HG03060 (cell line): ENCODE data around the gene GAA.
"Not testable (repeated sequence)": the region's sequence is repeated elsewhere in the genome, so short reads cannot be mapped to it uniquely, and the experiment has no call there.

Experiments
- ATAC-seq: cut with Tn5 transposase; IDR thresholded peaks from one replicate; pipeline ENCODE4 v1.9.1; 2021; ENCODE audit warnings: low read depth, moderate number of reproducible peaks; ENCODE audit not compliant: unreplicated experiment

GAA gene

DNA sequence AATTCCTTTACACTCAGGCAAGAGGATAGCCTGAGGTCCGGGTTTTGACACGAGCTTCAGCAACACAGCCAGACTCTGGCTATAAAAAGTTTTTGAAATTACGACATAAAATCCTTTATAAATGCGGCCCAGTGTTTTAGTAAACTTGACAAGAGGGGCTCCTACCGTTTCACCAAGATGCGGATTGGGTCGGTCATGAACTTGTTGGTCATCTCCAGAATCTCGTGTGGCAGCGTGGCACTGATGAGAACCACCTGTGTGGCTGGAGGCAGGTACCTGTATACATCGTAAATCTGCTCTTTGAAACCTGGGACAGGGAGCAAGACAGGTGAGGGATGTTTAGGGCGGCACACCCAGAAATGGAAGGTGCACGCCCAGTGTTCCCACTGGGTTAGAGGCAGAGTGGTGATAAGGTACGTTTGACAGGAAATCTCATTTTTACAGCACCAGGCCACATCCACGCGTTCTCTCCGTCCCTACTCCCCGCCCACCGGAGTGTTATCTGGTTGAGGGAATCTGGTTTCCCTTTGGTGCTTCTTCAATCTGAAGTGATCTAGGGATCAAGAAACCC, 37.6 kb downstream of the GAA start:
- ATAC-seq: no peak

- ATAC-seq: no peak
These were observed 40.2 kb downstream of the GAA start for GRCh38 chr17:80141463-80142165.

GRCh38 chr17:80142929-80143328, 41.5 kb downstream of the GAA start:
- ATAC-seq: no peak

GRCh38 chr17:80145076-80146075, 44.0 kb downstream of the GAA start:
- ATAC-seq: no peak

GRCh38 chr17:80146121-80147034, 45.0 kb downstream of the GAA start:
- ATAC-seq: peak; percentile 4

- peak; percentile 57 for ATAC-seq
These were observed 45.8 kb downstream of the GAA start, which contains the start of gene EIF4A3 for GRCh38 chr17:80147035-80147822. Gene EIF4A3 (minus strand): TSS chr17:80147128. CDS start chr17:80146961, 167 bp downstream.

DNA sequence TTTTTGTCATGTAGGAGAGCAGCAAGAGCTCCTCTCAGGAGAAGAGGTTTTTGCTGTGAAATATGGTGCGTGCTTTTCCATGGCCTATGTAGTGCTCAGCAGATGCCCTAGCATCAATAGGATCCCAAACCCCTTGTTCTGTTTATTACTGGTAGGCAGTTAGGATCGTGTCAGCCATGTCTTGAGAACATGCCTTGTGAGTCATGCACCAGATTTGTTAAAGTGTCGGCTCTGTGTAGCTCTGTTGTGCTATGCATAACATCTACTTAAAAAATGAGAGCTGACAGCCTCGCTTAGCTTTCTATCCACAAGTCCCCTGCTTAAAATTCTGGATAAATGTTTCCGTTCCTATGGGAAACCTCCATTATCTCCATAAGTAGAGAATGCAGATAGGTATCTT, 50.0 kb downstream of the GAA start:
- no peak for ATAC-seq

- ATAC-seq: no peak
These were observed 50.8 kb downstream of the GAA start for GRCh38 chr17:80152081-80152702.

DNA sequence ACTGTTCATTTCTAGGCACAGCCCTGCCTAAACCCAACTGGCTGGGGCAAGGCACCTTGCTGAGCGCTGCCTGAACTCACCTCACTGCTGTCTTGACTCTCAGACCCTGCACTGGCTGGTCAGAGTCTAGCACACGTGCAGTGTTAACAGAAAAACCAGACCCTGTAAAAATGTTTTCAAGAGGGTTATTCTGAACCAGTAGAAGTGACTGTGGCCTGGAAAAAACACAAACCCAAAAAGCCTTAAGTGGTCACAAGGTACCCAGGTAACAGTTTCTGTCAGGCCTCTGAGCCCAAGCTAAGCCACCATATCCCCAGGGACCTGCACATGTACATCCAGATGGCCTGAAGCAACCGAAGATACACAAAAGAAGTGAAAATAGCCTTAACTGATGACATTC, 51.6 kb downstream of the GAA start:
- no peak for ATAC-seq

- ATAC-seq: no peak
These were observed 52.8 kb downstream of the GAA start for GRCh38 chr17:80154166-80154565.

DNA sequence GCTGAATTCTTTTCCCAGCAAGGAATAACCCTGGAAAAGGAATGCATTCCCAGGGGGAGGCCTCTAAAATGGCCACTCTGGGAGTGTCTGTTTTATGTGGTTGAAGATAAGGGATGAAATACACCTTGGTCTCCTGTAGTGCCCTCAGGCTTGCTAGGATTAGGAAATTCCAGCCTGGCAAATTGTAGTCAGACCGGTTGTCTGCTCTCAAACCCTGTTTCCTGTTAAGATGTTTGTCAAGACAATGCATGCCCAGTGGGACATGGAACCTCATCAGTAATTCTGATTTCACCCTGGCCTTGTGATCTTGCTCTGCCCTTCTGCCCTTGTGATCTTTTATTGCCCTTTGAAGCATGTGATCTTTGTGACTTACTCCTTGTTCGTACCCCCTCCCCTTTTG, 54.2 kb downstream of the GAA start:
- ATAC-seq: not testable (repeated sequence)

- ATAC-seq: no peak
These were observed 57.5 kb downstream of the GAA start for GRCh38 chr17:80158846-80159245.

DNA sequence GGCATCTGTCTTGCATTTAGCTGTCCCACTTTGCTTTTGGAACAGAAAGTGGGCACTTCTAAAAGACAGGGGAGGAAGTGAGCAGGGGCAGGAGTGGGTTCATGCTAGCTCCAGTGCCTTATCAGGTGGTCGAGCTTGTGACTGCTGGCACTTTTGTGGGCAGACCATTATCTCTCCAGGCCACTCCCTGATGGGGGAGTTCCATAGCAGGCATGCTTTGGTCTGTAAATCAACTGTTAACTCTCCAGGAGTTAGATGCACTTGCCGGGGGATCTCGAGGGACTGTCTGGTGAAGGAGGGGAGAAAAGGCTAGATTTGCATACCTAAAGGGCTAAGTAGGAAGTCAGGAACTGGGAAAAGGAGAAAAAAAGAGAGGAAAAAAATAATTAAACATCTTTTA, 59.2 kb downstream of the GAA start:
- no peak for ATAC-seq

GRCh38 chr17:80163336-80163735, 62.0 kb downstream of the GAA start:
- ATAC-seq: no peak

GRCh38 chr17:80164185-80164584, 62.8 kb downstream of the GAA start:
- ATAC-seq: no peak

DNA sequence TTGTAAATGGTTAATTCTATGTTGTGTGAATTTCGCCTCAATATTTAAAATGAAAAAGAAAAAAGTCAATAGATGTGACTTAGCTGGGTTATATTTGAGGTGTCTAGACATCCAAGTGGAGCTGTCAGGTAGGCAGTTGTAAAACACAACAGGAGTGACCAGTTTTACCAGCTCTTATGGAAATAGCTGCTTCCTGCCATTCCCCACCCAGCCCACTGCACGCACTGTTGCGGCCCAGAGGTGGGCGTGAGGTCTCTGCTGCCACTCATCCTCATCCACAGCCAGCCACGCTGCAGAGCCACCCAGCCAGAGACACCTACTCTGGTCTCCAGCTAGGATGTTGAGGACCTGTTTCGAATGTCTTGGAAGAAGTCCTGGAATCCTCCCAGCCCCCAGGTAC, 65.1 kb downstream of the GAA start:
- ATAC-seq: no peak

- no peak for ATAC-seq
These were observed 67.0 kb downstream of the GAA start for GRCh38 chr17:80168371-80168770.

DNA sequence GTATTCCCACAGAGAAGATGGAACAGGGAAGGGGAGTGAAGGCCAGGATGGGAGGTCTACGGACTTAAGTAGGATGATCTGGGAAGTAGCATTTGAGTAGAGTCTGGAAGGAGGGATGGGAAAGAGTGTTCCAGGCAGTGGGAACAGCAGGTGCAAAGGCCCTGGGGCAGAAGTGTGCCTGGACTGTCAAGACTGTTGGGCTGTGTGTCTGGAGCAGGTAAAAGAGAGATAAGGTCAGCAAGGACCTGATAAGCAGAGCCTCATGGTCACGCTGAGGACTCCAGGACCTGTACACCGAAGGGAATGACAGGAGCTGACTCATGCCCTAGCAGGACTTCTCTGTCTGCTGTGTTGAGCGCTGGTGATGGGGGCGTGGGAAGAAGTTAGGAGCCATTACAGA, 67.7 kb downstream of the GAA start:
- ATAC-seq: no peak
